Retinal pigment epithelial cell (primary cell): ENCODE results near the gene ZBTB12.
"Not testable (repeated sequence)": the region's sequence is repeated elsewhere in the genome, so short reads cannot be mapped to it uniquely, and the experiment has no call there.

Source experiments
- DNase-seq: peaks from one replicate; pipeline ENCODE4 v3.0.0-alpha.2; 2010; ENCODE audit warnings: low read depth
- H3K4me3 ChIP-seq: 2 replicates; pipeline ENCODE4 v1.5.1; 2011; ENCODE audit warnings: mild to moderate bottlenecking, low read length, control low read depth, moderate library complexity
- TF ChIP-seq, protein P1 (sequence below): conservative IDR thresholded peaks from 2 replicates; pipeline ENCODE4 v1.5.1; 2011; ENCODE audit warnings: low read depth, low read length, control low read depth, inconsistent platforms

Gene ZBTB12

DNA sequence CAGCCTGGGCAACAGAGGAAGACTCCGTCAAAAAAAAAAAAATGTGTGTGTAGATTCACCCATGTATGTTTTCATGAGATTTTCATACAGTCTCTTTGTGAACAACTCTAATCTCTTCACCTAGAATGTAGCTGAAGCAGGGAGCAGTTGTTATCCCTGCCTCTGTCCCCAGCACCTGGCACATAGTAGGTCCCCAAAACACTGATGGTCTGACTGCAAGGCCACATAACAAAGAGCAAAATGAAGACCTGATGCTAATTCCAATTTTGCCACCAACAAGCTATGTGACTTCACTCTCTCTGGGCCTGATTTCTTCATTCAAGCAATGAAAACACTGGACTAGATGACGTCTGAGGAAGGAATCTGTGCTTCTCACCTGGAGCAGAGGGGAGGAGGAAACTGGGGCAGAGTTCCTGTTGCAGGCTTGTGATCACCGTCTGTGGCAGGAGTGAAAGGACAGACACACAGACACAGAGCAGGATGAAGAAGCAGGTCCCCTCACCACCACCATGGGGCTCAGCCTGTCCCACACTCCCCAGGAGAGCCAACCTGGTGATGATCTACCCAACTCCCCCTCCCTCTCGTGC, 27.7 kb downstream of the ZBTB12 start:
- DNase-seq, result no peak
- no peak overlapping the region for H3K4me3 ChIP-seq
- TF ChIP-seq, protein P1, sequence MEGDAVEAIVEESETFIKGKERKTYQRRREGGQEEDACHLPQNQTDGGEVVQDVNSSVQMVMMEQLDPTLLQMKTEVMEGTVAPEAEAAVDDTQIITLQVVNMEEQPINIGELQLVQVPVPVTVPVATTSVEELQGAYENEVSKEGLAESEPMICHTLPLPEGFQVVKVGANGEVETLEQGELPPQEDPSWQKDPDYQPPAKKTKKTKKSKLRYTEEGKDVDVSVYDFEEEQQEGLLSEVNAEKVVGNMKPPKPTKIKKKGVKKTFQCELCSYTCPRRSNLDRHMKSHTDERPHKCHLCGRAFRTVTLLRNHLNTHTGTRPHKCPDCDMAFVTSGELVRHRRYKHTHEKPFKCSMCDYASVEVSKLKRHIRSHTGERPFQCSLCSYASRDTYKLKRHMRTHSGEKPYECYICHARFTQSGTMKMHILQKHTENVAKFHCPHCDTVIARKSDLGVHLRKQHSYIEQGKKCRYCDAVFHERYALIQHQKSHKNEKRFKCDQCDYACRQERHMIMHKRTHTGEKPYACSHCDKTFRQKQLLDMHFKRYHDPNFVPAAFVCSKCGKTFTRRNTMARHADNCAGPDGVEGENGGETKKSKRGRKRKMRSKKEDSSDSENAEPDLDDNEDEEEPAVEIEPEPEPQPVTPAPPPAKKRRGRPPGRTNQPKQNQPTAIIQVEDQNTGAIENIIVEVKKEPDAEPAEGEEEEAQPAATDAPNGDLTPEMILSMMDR, result no peak

DNA sequence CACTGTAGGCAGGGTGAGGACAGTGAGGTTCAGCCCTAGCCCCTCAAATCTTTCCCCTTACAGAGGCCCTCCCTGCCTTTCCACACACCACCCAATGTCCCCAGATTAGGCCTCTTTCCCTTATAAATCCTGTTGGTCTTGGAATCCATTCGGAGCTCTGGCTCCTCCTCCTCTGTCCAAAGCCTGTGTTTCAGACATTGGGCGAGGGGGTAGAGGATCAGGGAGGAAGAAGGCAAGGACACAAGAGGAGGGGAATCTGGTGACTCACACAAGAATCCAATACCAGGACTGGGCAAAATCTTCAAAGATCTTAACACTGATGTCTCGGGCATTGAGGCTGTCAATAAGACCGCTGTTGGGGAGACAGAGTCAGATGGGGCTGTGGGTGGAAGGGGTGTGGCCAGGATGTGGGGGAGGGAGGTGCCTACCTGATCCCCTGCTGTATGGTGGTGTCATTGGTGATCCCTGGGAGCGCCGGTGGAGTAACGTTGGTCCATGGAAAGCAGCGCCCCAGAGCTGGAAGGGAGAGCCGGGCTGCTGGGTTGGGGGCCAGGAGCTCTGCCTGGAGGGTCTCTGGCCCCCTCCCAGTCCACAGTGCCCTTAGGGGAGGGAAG, 30.7 kb downstream of the ZBTB12 start:
- no peak overlapping the region for H3K4me3 ChIP-seq
- DNase-seq, result no peak
- TF ChIP-seq, protein P1, result no peak

DNA sequence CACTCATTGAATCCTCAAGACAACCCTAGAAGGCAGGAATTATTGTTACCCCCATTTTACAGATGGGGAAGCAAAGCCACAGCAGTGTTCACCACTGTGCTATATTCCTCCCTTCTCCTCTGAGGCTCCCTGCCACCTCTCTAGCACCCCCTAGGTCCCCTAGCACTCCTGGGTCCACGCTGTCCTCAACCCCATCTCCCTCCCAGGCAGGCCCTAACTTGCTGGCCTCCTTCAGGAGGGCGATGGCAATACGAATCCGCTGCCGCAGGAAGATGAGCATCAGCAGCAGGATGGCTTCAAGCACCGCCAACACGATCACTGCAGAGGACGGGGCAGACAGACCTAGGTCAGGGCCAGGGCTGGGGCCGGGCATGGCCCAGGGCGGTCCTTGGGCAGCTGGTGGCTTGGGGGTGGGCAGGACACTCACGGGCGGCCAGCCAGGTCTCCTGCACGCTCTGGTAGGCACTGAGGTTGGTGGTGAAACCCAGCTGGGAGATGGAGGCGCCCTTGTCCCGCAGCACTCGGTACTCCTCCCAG, 31.4 kb downstream of the ZBTB12 start:
- no peak overlapping the region for H3K4me3 ChIP-seq
- no peak for DNase-seq
- TF ChIP-seq, protein P1, result peak; percentile 20

DNA sequence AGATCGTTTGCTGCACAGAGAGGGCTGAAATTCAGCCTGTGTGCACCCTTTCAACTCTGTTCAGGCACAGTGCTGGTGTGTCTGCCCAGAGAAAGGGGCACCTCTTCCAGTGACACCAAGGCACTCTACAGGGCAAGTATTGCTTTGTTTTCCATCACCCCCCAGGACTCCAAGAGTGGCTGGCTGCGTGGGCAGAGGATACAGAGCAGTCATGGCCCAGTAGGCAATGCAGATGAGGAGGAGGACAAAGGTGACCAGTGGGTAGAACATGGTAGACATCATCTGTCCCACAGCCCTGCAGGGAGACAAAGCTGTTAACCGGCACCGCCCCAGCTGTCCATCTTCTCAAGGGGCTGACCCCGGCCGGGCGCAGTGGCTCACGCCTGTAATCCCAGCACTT, 32.5 kb downstream of the ZBTB12 start:
- DNase-seq, result no peak
- TF ChIP-seq, protein P1, result no peak
- H3K4me3 ChIP-seq, result no peak overlapping the region

DNA sequence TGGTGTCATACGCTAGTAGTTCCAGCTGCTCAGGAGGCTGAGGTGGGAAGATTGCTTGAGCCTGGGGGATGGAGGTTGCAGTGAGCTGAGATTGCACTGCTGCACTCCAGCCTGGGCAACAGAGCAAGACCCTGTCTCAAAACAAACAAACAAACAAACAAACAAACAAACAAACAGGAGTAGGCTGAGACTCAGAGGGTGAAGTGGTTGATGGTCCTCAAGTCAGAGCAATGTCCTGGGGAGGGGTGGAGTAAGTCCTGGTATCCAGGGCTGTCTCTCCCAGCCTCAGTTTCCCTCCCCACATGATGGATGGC, 33.3 kb downstream of the ZBTB12 start:
- DNase-seq, H3K4me3 ChIP-seq: not testable (repeated sequence)

DNA sequence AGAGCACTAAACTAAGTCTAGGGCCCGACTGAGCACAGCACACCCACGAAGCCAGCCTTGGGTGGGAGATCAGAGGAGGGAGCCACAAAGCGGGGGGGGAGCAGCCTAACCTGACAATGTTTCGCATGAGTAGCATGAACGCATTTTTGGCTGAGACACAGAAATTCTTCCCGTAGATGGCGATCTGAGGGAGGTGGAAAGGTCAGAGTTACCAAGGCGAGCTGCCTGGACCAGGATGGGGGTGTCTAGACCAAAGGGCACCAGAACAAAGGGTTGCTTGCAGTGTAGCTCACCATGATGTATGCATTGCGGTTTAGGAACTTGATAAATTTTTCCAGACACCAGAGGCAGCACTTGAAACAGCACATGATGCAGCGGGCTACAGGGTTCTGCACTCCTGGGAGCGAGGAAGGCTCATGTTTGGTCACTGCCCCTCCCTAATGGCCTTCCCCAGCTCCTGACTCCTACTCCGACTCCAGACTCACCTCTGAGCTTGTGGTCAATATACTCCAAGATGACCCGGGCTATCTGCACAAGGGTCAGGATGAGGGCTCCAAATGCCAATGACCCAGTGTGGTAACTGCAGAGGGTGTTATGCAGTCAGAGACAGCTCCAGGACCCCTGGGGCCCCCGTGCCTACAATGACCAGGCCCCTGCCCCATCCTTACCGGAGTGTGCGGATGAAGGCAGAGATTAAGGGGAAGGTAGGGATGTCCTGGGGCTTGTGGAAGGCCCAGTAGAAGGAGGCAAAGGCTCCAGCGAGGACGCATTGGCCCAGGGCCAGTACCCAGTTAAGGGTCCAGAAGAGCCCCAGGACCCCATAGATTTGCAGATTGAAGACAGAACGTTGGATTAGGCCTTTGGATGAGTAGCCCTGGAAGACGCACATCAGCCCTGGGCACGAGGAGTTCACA, 36.4 kb downstream of the ZBTB12 start:
- TF ChIP-seq, protein P1, result no peak
- no peak for DNase-seq
- no peak overlapping the region for H3K4me3 ChIP-seq

DNA sequence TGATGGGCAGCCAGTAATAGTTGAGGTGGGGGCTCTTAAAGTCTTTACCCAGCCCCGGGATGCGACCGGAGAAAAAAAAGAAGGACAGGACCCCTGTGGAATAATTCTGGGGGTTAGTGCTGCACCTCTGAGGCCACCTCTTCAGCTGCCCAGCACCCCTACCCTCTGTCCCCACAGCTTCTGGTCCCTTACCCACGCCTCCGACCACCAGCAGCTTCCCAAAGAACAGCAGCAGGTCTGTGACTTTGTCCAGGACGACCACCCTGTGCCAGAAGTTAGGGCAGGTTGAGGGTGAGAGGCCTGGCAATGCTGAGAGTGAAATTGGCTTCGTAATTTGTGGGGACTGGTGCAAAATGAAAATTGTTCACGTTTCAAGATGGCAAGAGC, 37.1 kb downstream of the ZBTB12 start:
- H3K4me3 ChIP-seq, result no peak overlapping the region
- TF ChIP-seq, protein P1, result no peak
- no peak for DNase-seq

DNA sequence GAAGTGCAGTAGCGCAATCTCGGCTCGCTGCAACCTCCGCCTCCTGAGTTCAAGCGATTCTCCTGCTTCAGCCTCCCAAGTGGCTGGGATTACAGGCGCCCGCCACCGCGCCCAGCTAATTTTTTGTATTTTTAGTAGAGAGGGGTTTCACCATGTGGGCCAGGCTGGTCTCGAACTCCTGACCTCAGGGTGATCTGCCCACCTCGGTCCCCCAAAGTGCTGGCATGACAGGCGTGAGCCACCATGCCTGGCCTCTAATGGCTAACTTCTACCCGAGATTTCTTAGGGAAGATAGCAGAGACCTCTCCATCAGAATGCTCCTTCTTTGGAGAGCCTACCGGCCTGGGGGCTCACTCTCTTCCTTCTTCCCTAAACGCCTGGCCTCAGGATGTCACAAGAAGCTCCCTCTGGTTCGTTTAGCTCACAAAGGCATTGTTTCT, 37.7 kb downstream of the ZBTB12 start:
- DNase-seq, result not testable (repeated sequence)
- peak overlapping the region; percentile 85 for H3K4me3 ChIP-seq
